H1 (cell line): Measurements from ENCODE around the gene USP35. TPM values are rescaled to one million over a fixed set of nuclear protein-coding genes. Genes with fewer than 3 reads are reported as not detected.

Experiments
- RAD21 ChIP-seq, 2 experiments: IDR thresholded peaks in 1 of 2; conservative IDR thresholded peaks in 1 of 2; 2 replicates each; pipeline ENCODE4 v1.6.1; 2011; ENCODE audit warnings: low read depth in 2 of 2, low read length in 2 of 2, improper control_type of control experiment in 1 of 2, inconsistent platforms in 1 of 2, mild to moderate bottlenecking in 1 of 2, moderate library complexity in 1 of 2
- polyA plus RNA-seq, 7 experiments: library from polyadenylated mRNA; depleted of rRNA in 3 of 7; stranded (reverse) in 5 of 7; unstranded in 2 of 7; fragments of >200 nt in 5 of 7; fragments of 200-250 nt in 2 of 7; gene quantifications; 1 replicate in 5 of 7; 2 replicates in 1 of 7; 4 replicates in 1 of 7; pipeline versions ENCODE4 v1.2.1 to v1.2.3, GENCODE V29; 2011 to 2013; ENCODE audit warnings: missing spikeins in 2 of 7, mixed read lengths in 2 of 7
- total RNA-seq: library from RNA; stranded (reverse); fragmentation: NEBNext Ultra II Directional; extraction: Animal tissue kit (Norgen Biotek cat#: 25700); gene quantifications from 2 replicates; pipeline ENCODE4 v1.2.1, GENCODE V29; 2021

The USP35 gene
- total and polyA plus RNA-seq, 2 of the 8 experiments (the other 6 are each of a cell fraction or from before 2014, with no cell fraction given): 4.6 to 6.8 TPM

- TF ChIP-seq RAD21 (IDR thresholded peaks at IDR 0.05 in 1 of 2, conservative IDR thresholded peaks at IDR 0.05 in 1 of 2; ENCODE audit: low read depth in 2 of 2, low read length in 2 of 2): peak; percentile 87 to 93
Observed at GRCh38 chr11:78228467-78228866, 39.7 kb downstream of the USP35 start (continued).
